ENCODE results near the gene MARVELD3.
"Not testable (repeated sequence)": the region's sequence is repeated elsewhere in the genome, so short reads cannot be mapped to it uniquely, and the experiment has no call there.

MARVELD3 gene, protein sequence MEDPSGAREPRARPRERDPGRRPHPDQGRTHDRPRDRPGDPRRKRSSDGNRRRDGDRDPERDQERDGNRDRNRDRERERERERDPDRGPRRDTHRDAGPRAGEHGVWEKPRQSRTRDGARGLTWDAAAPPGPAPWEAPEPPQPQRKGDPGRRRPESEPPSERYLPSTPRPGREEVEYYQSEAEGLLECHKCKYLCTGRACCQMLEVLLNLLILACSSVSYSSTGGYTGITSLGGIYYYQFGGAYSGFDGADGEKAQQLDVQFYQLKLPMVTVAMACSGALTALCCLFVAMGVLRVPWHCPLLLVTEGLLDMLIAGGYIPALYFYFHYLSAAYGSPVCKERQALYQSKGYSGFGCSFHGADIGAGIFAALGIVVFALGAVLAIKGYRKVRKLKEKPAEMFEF

DNA sequence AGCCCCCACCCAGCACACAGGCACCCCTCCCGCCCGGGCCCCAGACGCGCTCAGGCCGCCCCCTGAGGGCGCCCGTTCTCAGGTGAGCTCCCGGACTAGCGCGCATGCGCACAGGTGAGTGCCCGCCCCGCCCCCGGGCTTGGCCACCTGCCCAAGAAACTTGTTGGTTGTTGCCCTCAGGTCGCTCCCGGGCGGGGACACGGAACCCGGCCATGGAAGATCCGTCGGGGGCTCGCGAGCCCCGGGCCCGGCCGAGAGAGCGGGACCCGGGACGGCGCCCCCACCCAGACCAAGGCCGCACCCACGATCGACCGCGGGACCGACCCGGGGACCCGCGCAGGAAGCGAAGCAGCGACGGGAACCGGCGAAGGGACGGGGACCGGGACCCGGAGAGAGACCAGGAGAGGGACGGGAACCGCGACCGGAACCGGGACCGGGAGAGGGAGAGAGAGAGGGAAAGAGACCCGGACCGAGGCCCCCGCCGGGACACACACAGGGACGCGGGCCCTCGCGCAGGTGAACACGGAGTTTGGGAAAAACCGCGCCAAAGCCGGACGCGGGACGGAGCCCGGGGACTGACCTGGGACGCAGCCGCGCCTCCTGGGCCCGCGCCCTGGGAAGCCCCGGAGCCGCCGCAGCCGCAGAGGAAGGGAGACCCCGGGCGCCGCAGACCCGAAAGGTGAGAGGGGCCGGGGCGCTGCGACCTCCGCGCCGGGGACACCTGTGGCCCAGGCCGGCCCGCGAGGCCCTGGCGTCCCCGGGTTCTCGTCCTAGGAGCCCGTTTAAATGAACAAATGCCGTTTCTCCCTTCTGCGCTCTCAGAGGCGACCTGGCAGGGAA, at the start of gene MARVELD3:
MARVELD3 (plus strand) TSS at position 167 of the 840 bp plus-strand sequence; CDS start at position 213, 46 bp downstream.
- DNase-seq (ENCODE audit: low read depth) = no peak

DNA sequence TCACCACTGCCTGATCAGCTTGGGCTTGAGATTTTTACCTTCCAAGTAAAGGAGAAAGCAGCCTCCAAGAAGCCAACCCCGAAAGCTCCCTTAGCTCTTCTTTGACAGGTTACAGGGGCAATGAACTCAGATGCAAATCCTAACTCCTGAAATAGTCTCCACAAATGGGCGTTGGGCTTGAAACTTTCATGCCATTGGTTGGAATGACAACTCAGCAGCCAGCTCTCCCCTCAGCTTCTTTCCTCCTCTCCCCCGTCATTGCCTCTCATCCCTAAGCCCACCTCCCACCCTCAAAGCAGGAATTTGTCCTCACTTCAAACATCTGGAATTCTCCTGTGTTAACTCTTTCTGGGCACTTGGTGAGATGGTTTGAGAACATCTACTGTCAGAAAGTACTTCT, 49.0 kb upstream of the MARVELD3 start, which contains the start of gene TAT:
TAT (minus strand) TSS at position 122 of the 400 bp plus-strand sequence. CDS start 677 bp downstream, outside the sequence.
- DNase-seq (ENCODE audit: low read depth) = no peak

DNA sequence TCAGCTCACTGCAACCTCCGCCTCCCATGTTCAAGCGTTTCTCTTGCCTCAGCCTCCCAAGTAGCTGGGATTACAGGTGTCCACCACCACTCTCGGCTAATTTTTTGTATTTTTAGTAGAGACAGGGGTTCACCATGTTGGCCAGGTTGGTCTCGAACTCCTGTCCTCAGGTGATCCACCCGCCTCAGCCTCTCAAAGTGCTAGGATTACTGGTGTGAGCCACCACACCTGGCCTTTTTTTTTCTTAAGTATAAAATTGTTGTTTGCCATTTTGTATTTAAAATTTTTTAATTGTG, 43.5 kb upstream of the MARVELD3 start:
- not testable (repeated sequence) for DNase-seq (ENCODE audit: low read depth)

DNA sequence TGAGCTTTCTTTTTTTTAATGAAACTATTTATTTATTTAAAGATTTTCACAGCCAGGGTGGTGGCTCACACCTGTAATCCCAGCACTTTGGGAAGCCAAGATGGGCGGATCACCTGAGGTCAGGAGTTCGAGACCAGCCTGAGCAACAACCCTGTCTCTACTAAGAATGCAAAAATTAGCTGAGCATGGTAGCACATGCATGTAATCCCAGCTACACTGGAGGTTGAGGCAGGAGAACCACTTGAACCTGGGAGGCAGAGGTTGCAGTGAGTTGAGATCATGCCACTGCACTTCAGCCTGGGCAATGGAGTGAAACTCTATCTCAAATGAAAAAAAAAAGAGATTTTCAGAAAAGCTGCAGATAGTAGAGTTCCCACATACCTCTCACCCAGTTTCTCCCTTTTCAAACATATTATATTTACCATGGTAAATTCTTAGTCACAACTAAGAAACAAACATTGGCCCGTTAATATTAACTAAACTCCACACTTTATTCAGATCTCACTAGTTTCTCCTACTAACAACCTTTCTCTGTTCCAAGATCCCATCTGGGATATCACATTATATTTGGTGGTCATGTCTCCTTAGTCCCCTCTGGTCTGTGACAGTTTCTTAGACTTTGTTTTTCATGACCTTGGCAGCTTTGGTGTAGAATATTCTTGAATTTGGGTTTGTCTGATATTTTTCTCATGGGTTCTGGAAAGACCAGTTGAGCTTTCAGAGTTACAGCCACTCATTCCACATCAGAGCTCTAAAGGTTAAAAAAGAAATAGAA, 41.3 kb upstream of the MARVELD3 start:
- DNase-seq (ENCODE audit: low read depth) = no peak

DNA sequence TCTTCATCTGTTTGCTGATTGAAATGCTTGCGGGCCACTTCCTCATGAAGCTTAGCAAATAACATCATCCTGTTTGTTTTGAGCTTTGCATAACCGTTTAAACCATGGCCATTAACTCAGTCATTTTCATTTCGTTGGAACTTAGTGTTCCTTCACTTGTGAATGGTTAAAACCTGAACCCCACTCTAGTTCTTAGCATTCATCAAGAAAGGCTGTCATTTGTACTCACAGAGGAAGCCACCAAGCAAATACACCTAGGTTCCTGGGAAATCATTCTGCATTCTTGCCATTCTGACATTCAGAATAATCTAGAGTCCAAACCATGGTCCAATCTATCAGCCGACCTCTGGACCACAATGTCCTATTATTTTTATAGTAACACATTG, 40.7 kb upstream of the MARVELD3 start:
- no peak for DNase-seq (ENCODE audit: low read depth)

DNA sequence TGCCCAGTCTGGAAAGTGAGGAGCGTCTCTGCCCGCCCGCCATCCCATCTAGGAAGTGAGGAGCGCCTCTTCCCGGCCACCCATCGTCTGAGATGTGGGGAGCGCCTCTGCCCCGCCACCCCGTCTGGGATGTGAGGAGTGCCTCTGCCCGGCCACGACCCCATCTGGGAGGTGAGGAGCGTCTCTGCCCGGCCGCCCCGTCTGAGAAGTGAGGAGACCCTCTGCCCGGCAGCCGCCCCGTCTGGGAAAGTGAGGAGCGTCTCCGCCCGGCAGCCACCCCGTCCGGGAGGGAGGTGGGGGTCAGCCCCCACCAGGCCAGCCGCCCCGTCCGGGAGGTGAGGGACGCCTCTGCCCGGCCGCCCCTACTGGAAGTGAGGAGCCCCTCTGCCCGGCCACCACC, 36.6 kb upstream of the MARVELD3 start:
- DNase-seq (ENCODE audit: low read depth) = not testable (repeated sequence)

DNA sequence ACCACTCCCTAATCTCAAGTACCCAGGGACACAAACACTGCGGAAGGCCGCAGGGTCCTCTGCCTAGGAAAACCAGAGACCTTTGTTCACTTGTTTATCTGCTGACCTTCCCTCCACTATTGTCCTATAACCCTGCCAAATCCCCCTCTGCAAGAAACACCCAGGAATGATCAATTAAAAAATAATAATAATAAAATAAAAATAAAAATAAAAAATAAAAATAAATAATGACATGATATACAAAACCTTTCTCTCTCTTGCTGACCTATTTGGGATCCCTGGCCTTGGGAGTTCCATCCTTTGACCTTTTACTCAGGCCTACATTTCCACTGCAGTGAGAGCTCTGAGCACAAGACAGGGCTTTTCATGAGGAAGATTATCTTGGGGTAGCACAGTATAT, 35.9 kb upstream of the MARVELD3 start:
- not testable (repeated sequence) for DNase-seq (ENCODE audit: low read depth)

DNA sequence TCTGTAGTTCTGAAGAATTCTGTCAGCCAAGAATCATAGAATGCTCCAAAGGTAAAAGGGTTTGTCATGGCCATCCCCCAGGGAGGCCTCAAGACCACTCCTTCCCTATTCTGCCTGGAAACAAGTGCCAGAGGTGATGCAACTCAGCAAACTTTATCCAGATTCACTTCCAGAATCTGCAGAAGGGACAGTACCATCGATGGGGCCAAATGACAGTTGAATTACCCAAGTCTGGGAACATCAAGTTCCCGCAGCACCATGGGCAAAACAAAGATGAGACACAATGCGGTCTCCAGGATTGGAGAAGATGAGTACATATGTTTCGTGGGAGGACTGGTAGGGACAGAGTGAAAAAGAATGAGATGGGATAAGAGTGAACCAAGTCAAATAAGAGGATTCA, 35.4 kb upstream of the MARVELD3 start:
- no peak for DNase-seq (ENCODE audit: low read depth)

DNA sequence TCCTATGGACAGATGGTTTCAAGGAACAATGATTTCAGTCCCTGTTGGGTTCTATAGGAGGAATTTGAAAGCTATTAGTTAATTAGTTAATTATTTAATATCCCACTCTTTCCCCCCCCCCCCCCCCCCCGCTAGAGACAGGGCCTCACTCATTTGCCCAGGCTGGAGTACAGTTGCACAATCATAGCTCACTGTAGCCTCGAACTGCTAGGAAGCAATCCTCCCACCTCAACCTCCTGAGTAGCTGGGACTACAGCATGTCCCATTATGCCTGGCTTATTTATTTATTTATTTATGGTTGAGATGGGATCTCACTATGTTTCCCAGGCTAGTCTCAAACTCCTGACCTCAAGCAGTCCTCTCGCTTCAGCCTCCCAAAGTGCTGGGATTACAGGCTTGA, 34.1 kb upstream of the MARVELD3 start:
- no peak for DNase-seq (ENCODE audit: low read depth)

DNA sequence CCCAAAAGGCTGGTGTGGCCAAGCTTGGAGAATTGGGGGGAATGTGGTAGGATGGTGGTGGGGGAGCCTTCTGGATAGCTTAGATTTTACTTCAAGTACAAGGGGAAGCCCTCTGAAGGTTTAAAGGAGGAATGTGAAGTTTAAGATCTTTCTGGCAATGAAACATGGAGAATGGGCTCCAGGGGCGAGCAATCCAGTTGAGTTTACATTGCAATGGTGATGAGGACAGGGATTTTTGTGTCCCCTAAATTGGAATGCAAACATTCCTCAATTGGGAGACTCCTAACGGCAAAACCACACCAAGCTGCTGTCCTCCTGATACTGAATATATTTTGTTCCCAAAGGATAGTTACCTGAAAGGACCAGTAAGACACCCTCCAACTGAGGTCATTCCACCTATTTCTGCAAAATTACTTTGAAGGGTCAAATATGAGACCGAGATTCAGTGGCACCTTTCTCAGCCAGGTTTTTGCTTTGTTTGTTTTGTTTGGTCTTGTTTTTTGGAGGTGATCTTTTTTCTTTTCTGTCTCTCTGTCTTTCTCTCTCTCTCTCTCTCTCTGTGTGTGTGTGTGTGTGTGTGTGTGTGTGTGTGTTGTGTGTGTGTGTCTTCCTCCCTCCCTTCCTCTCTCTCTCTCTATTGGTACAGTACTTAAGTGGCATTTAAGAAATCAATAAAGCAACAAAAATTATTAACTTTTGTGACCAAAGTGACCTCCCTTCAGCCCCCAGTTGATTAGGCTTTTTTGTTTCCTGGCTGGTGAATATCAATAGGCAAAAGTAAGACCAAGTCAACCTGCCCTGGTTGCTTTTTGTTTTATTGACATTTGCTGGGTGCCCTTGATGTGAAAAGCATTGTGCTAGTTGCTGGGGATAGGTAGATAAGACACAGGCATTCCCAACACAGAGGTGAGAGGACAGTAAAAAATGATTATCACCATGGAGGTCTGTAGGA, 32.7 kb upstream of the MARVELD3 start:
- no peak for DNase-seq (ENCODE audit: low read depth)

DNA sequence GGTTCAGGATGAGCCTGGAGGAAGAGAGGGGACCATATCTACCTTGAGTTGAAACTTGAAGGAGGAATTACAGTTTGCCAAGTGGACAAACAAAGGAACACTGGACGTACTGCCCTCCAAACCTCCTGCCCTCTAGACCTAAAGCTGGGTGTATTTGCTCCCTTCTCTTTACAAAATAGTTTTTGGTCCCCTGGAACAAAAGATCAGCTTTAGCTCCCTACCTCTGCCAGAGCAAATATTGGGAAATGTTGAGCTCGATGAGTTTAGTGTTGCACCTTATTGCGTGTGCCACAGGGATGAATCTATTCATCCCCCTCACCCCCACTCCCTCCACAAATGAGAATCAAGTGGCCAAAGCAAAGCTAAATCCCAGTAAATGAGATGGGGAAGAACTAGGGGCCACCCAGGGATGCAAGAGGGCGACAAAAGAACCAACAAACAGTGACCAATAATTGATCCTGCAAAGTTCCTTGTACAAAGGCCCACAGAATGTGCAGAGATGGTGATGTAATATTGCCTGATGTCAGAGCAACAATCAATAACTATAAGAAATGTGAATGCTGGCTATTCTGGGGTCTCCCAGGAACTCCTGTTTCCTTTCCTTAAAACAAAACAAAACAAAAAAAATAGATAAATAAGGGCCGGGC, 31.9 kb upstream of the MARVELD3 start:
- DNase-seq (ENCODE audit: low read depth) = no peak

DNA sequence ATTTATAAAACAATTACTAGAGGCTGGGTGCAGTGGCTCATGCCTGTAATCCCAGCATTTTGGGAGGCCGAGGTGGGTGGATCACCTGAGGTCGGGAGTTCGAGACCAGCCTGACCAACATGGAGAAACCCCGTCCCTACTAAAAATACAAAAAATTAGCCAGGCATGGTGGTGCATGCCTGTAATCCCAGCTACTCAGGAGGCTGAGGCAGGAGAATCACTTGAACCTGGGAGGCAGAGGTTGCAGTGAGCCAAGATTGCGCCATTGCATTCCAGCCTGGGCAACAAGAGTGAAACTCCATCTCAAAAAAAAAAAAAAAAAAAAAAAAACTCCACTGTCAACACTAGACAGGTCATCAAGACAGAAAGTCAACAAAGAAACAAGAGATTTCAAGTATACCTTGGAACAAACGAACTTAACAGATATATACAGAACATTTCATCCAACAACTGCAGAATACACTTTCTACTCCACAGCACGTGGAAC, 30.6 kb upstream of the MARVELD3 start:
- DNase-seq (ENCODE audit: low read depth) = not testable (repeated sequence)

DNA sequence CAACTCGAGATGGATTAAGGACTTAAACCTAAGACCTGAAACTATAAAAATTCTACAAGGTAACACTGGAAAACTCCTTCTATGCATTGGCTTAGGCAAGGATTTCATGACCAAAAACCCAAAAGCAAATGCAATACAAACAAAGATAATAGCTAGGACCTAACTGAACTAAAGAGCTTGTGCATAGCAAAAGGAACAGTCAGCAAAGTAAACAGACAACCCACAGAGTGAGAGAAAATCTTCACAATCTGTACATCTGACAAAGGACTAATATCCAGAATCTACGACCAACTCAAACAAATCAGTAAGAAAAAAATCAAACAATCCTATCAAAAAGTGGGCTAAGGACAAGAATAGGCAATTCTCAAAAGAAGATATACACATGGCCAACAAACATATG, 27.6 kb upstream of the MARVELD3 start:
- DNase-seq (ENCODE audit: low read depth) = not testable (repeated sequence)

DNA sequence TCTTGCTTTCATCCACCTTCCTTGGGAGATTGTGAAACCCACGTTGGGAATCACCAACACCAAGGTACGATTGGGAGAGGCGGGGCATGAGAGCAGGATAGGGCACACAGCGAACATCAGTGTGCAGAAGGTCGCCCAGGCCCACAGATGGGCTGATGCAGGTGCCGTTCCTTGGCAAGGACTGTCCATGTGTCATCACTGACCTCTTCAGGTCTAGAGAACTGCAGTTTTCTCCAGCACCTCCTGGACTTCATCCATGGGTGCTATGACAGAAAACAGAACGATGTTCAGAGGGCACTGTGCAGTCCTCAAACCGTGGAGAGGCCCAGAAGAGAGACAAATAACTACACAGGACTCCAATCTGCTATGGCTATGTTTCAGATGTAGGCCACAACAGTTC, 25.2 kb upstream of the MARVELD3 start:
- DNase-seq (ENCODE audit: low read depth) = no peak

DNA sequence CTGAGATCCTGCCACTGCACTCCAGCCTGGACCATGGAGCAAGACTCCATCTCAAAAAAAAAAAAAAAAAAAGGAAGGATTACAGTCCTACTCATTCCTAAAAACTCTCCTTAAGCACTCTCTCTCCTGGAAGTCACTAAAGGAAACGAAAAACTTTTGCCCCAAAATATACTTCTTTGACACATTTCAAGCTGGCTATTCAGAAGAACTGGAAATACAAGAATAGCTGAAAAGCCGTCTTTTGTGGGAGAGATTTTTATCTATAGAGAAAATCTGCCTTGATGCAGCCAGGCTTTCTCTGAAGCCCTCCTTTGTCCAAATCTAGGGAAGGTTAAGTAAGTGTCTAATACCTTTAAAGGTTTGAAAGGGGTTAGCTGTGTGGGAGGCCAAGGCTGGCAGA, 16.9 kb upstream of the MARVELD3 start:
- no peak for DNase-seq (ENCODE audit: low read depth)

DNA sequence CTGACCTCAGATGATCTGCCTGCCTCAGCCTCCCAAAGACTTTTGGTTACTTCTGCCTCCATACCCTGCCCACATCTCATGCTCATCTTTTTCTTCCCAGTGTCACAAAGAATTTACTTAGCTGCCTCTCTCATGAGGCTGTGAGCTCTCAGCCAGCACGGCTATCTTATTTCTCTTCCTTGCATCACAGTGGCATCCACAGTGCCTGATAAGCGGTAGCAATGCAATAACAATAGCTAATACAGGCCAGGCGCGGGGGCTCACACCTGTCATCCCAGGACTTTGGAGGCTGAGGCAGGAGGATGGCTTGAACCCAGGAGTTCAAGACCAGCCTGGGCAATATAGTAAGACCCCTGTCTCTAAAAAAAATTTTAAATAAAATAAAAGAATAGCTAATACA, 15.5 kb upstream of the MARVELD3 start:
- no peak for DNase-seq (ENCODE audit: low read depth)

DNA sequence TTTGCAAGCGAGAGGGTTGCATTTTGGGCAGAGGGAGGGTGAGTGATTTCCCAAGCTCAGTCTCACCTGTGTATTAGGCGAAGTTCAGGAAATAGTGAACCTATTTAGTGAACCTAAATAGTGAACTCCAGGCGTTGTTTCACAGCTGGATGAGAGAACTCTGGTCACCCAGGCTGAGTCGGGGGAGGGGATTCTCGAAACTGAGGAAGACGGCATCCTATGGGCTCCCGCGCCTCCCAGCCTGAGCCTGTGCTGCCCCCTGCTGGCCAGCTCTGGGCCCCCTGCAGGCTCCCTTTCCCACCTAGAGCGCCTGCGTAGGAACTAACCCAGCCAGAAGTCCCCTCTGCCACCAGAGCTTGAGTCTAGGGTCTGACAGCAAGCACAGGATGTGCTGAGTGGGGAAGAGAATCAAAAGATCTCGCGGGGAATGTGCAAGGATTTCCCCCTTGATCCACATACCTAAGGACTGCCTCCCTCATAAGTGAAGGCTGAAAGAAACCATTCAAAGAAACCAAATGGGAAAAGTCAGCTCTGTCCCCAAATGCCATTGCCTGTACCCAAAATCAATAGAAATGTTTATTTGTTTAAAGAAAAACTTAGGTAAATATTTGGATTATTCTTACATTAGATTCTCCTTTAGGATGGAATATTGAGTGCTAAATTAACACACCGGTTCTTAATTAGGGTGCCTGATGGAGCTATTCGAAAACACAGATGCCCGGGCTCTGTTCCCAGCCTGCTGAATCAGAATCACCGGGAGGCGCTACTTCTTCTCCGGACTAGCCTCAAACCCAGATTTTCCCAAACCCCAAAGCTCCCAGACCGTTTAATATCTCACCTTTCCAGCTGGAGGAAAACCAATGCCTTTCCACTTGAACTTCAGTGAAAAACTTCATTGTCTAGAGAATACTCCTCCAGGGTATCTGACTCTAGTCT, 14.8 kb upstream of the MARVELD3 start:
- DNase-seq (ENCODE audit: low read depth) = peak; percentile 38

DNA sequence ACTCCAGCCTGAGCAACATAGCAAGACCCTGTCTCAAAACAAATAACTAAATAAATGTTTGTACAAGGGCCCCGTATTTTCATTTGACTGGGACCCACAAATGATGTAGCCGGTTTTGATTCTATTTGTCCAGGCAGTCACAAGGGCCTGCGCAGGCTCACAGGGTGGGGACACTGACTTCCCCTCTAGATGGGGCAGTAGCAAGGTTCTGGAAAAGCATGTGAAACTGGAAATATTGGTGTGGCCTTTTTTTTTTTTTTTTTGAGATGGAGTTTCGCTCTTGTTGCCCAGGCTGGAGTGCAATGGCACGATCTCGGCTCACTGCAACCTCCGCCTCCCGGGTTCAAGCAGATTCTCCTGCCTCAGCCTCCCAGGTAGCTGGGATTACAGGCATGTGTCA, 11.0 kb upstream of the MARVELD3 start:
- DNase-seq (ENCODE audit: low read depth) = not testable (repeated sequence)

DNA sequence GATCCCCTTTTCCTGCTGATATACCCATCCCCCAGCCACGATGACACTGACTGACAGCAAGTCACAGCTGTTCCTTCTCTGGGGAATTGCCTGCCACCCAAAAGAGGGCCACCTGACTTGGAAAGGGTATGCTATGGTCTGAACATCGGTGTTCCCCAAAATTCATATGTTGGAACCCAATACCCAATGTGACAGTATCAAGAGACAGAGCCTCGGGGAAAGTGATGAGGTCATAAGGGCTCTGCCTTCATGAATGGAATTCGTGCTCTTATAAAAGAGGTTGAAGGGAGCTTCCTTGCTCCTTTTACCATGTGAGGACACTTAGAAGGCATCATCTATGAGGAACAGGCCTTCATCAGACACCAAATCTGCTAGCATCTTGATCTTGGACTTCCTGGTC, 7.6 kb upstream of the MARVELD3 start:
- no peak for DNase-seq (ENCODE audit: low read depth)

DNA sequence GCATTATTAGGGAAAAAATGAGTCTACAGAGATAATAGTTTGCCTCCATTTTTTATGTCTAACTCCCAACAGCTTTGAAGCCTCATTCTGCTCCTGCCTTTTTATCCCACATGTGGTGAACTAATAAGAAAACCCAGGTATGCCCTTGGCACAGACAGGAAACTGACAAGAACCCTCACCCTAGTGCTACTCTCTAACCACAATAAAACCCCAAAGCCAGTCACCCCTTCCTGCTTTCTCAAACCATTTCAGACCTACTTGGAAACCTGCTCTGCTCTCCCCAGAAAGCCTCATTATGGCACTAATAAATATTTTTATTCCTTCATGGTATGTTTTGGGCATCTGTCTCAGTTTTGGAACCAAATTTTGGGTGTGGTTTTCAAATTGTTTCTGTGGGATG, 3.9 kb upstream of the MARVELD3 start:
- no peak for DNase-seq (ENCODE audit: low read depth)

Measured in CMK (cell line).